Naive thymus-derived CD4-positive, alpha-beta T cell (primary cell): Measurements from ENCODE around the gene TXNRD2. TPM values are rescaled to one million over a fixed set of nuclear protein-coding genes. Genes with fewer than 3 reads are reported as not detected.

Source experiments
- ATAC-seq: fragments of 150-1000 bp; cut with Tn5 transposase; 2 replicates; pipeline ENCODE4 v1.10.0; 2021; ENCODE audit warnings: mild to moderate bottlenecking, moderate library complexity
- CTCF ChIA-PET: fragments of 350-600 bp; sonication (Branson Sonifier 250); formaldehyde crosslinking; loops from one replicate; lab custom pipeline; 2021; ENCODE audit warnings: antibody characterized with exemption; lab: Charles Lee
- POLR2A ChIA-PET: fragments of 350-600 bp; sonication (Branson Sonifier 250); formaldehyde crosslinking; loops from one replicate; lab custom pipeline; 2021; ENCODE audit warnings: antibody characterized with exemption, inconsistent platforms; lab: Charles Lee
- DNase-seq, 9 donors: peaks; one replicate each; pipeline versions ENCODE4 v3.0.0 to v3.0.0-alpha.2; 2020 to 2022; ENCODE audit warnings: mixed read lengths in 1 of 9
- H3K27ac ChIP-seq: one replicate; pipeline ENCODE4 v1.7.0; 2013; ENCODE audit warnings: mild to moderate bottlenecking, low read depth, low read length, moderate library complexity
- H3K27me3 ChIP-seq, 2 donors: one replicate each; pipeline ENCODE4 v1.7.0; 2013; ENCODE audit warnings: low read length in 2 of 2, mild to moderate bottlenecking in 2 of 2, moderate library complexity in 2 of 2; ENCODE audit not compliant: control insufficient read depth in 2 of 2, insufficient read depth in 2 of 2
- H3K36me3 ChIP-seq, 3 experiments: 1 replicate in 2 of 3; 2 replicates in 1 of 3; pipeline ENCODE4 v1.7.0; 2013; ENCODE audit warnings: low read length in 3 of 3, mild to moderate bottlenecking in 3 of 3, moderate library complexity in 1 of 3; ENCODE audit not compliant: insufficient read depth in 3 of 3, control insufficient read depth in 2 of 3
- H3K4me1 ChIP-seq, 2 donors: one replicate each; pipeline ENCODE4 v1.7.0; 2013; ENCODE audit warnings: low read length in 2 of 2, mild to moderate bottlenecking in 2 of 2, moderate library complexity in 1 of 2; ENCODE audit not compliant: control insufficient read depth in 2 of 2, insufficient read depth in 2 of 2
- H3K4me3 ChIP-seq: 2 replicates; pipeline ENCODE4 v1.7.0; 2013; ENCODE audit warnings: mild to moderate bottlenecking, low read length
- H3K9me3 ChIP-seq, 3 experiments: 1 replicate in 2 of 3; 2 replicates in 1 of 3; pipeline ENCODE4 v1.7.0; 2013; ENCODE audit warnings: low read length in 3 of 3; ENCODE audit not compliant: control insufficient read depth in 2 of 3
- H3K27ac Mint-ChIP-seq, 9 donors: one replicate each; pipeline ENCODE4 v1.8.0; 2020 to 2022; ENCODE audit warnings: mixed read lengths in 9 of 9, mild to moderate bottlenecking in 8 of 9, moderate library complexity in 5 of 9, inconsistent platforms in 2 of 9
- H3K27me3 Mint-ChIP-seq, 5 donors: one replicate each; pipeline ENCODE4 v1.8.0; 2021 to 2022; ENCODE audit warnings: mixed read lengths in 5 of 5, mild to moderate bottlenecking in 1 of 5
- H3K36me3 Mint-ChIP-seq, 5 donors: one replicate each; pipeline ENCODE4 v1.8.0; 2020 to 2022; ENCODE audit warnings: mixed read lengths in 5 of 5, mild to moderate bottlenecking in 3 of 5, inconsistent platforms in 1 of 5
- H3K4me1 Mint-ChIP-seq, 7 donors: one replicate each; pipeline ENCODE4 v1.8.0; 2020 to 2022; ENCODE audit warnings: mixed read lengths in 7 of 7, mild to moderate bottlenecking in 3 of 7, inconsistent platforms in 1 of 7
- H3K4me3 Mint-ChIP-seq, 10 donors: one replicate each; pipeline ENCODE4 v1.8.0; 2020 to 2022; ENCODE audit warnings: mild to moderate bottlenecking in 10 of 10, mixed read lengths in 10 of 10, moderate library complexity in 6 of 10, inconsistent platforms in 2 of 10
- H3K9me3 Mint-ChIP-seq, 11 donors: one replicate each; pipeline ENCODE4 v1.8.0; 2020 to 2022; ENCODE audit warnings: mixed read lengths in 11 of 11, mild to moderate bottlenecking in 4 of 11, inconsistent platforms in 1 of 11, moderate library complexity in 1 of 11
- intact Hi-C, 2 donors: fragments of 100-400 bp; cut with micrococcal nuclease; formaldehyde crosslinking; loops; one replicate each; pipeline ENCODE4 v1.15.1; 2023
- polyA plus RNA-seq, 2 donors: library from polyadenylated mRNA; unstranded; fragments of 300-500 nt; fragmentation: Illumina TruSeq; gene quantifications; one replicate each; pipeline ENCODE4 v1.2.3, GENCODE V29; 2021
- total RNA-seq, 6 experiments: library from RNA in 5 of 6; stranded (reverse) in 5 of 6; gene quantifications; 1 replicate in 5 of 6; 2 replicates in 1 of 6; pipeline ENCODE4 v1.2.3 and lab custom pipeline; 2021 to 2026

TXNRD2 gene
- total and polyA plus RNA-seq, 7 experiments from 2014 or later, result 14.0 to 39.0 (median 26.1) TPM

DNA sequence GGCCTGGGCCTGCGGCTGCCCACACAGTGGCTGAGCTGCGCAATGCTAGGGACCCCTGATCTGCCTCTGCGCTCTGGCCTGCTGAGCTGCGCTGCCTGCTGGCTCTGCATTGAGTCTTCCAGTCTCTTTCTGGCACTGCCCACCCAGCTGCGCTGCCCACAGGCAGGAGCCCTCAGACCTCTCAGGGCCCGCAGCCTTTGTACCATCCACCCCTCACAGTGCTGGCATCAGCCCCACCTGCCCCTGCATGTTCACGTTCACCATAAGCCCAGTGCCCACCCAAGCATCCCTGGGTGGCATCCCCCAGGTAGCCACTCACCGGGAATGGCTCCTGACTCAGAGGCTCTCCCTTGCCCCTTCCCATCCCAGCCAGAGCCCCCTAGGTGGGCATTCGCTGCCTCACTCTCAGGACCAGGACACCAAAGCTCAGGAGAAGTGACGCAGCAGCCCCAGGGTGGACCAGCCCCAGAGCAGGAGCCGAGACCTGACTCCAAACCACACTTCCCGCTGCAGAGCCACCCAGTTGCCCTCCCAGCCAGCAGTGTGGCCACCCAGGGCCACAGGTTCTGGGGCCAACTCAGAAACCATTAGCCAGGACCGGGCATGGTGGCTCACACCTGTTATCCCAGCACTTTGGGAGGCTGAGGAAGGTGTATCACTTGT lies 21.8 kb downstream of the TXNRD2 start:
- no peaks in the 10 kb centered on the region for H3K9me3 Mint-ChIP-seq
- H3K36me3 Mint-ChIP-seq, result peaks cover 0 to 31% (median 12%) of the 10 kb centered on the region in 5 donors
- no peak overlapping the region for H3K27ac Mint-ChIP-seq
- DNase-seq (no peak), ATAC-seq (no peak)
- Histone ChIP-seq H3K4me3 (no peak overlapping the region), H3K36me3 (peaks cover 0 to 44% (median 4%) of the 10 kb centered on the region in 3 experiments), H3K4me1 (no peaks in the 10 kb centered on the region), H3K27ac (no peak overlapping the region), H3K9me3 (no peaks in the 10 kb centered on the region), H3K27me3 (no peaks in the 10 kb centered on the region)
- H3K27me3 Mint-ChIP-seq, result no peaks in the 10 kb centered on the region
- POLR2A ChIA-PET, result no interaction called here
- intact Hi-C loops, result no loop called here
- H3K4me1 Mint-ChIP-seq, result peaks cover 0 to 8% (median 4%) of the 10 kb centered on the region in 7 donors
- no peak overlapping the region for H3K4me3 Mint-ChIP-seq
- CTCF ChIA-PET, result interaction anchor here (1.1 kb wide), 1 partner anchor 189 kb away, joined by 4 read pairs; no protein-coding TSS in a partner anchor

DNA sequence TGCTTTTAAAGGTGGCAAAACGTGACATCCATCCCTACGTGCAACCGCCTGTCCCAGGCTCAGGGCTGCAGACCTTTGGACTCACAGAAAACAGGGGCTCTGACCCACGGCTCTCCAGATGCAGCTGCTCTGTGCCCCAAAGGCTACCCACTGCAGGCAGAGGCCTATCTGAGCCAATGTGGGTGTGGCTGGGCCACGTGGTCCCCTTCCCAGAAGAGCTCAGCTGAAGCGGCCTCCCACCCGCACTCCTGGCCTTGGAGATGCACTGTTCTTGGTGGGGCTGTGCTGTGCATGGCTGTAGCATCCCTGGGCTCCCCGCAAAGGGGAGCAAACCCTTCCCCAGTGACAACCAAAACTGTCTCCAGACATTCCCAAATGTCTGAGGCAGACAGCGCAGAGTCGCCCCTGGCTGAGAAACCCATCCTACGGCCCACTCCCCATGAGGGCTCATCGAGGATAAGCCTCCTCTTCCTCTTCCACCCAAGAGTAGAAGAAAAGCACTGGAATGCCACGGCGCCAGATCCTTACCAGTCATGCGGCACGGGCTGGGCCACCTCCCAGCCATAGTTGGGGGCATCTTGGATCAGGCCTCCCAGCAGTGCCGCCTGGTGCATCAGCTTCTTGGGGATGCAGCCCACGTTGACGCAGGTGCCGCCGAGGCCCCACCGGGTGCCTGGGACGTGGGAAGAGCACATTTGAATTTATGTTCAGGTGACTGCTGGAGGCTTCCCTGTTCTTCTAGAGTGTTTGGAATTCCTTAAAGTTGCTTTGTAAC lies 23.1 kb downstream of the TXNRD2 start:
- intact Hi-C loops, result no loop called here
- Mint-ChIP-seq H3K27me3 (no peaks in the 10 kb centered on the region), H3K4me3 (no peak overlapping the region), H3K27ac (no peak overlapping the region), H3K4me1 (peaks cover 0 to 7% (median 4%) of the 10 kb centered on the region in 7 donors), H3K9me3 (peaks cover 0 to 6% (median 0%) of the 10 kb centered on the region in 11 donors), H3K36me3 (peaks cover 10 to 39% (median 22%) of the 10 kb centered on the region in 5 donors)
- Histone ChIP-seq H3K4me3 (no peak overlapping the region), H3K9me3 (no peaks in the 10 kb centered on the region), H3K36me3 (peaks cover 0 to 57% (median 4%) of the 10 kb centered on the region in 3 experiments), H3K27ac (no peak overlapping the region), H3K4me1 (no peaks in the 10 kb centered on the region), H3K27me3 (no peaks in the 10 kb centered on the region)
- ChIA-PET CTCF (no interaction called here), POLR2A (no interaction called here)
- no peak for DNase-seq
- ATAC-seq, result no peak

DNA sequence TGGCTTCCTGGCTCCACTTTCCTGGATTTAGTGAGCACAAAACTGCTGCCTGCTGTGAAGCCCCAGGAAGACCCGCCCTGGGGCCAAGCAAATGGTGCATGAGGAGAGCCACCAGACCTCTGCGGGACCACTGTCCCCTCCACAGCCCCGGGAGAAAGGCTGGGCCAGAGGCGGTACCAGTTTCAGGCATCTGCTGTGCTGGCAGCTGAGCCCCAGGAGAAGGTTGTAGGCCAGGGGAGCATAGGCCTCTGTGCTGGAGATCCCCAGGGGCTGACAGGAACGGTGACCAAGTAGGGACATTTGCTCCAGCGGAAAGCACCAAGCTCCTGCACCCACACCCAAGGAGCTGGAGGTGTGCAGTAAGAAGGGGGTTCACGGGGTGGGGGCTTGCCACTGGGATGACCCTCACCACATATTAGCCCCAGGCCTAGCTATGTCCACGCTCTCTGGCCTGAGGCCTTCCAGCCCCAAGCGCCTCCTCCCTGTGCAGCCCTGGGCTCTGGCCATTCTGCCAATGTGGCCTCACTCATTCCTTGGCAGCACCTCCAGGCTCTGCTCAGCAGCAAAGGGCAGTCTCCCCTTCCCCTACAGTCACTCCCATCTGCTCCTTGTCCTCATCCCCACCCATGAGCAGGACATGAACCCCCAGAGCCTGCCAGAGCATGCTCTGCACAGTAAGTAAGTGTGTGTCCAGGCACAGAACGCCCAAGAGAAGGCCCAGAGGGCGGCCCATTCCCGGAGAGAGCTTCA lies 24.1 kb downstream of the TXNRD2 start:
- H3K4me3 Mint-ChIP-seq, result no peak overlapping the region
- CTCF ChIA-PET, result interaction anchor here (0.6 kb wide), 1 partner anchor 73 kb away, joined by 3 read pairs; no protein-coding TSS in a partner anchor

DNA sequence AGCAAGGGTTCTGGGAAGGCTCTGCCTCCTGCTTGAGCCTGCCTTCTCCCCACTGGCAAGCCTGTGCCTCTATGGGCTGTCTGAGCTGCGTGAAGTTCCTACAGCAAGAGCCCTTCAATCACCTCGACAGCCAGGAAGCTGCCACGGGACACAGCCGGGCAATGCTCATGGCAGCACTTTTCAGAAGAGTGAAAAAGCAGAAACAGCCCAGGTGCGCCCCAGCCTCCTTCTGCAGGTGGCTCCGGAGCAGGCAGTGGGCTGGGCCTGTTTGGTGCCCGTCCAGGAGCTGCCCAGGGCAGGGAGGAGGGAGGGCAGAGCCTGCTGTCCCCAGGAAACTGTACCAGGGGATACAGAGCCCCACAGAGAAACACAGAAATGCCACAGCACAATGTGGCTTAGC lies 24.7 kb downstream of the TXNRD2 start:
- CTCF ChIA-PET, result interaction anchor here (0.6 to 1.5 kb wide), 2 partner anchors 72 to 187 kb away, joined by 3 to 6 read pairs; no protein-coding TSS in a partner anchor

More for the DNA sequence above, 24.1 kb downstream of the TXNRD2 start:
- DNase-seq (no peak), ATAC-seq (no peak)
- POLR2A ChIA-PET, result no interaction called here
- Mint-ChIP-seq H3K27ac (no peak overlapping the region), H3K36me3 (peaks cover 14 to 44% (median 27%) of the 10 kb centered on the region in 5 donors), H3K4me1 (peaks cover 0 to 7% (median 3%) of the 10 kb centered on the region in 7 donors), H3K9me3 (peaks cover 0 to 7% (median 0%) of the 10 kb centered on the region in 11 donors), H3K27me3 (no peaks in the 10 kb centered on the region)
- Histone ChIP-seq H3K27ac (no peak overlapping the region), H3K27me3 (no peaks in the 10 kb centered on the region), H3K36me3 (peaks cover 0 to 67% (median 4%) of the 10 kb centered on the region in 3 experiments), H3K4me3 (no peak overlapping the region), H3K9me3 (no peaks in the 10 kb centered on the region), H3K4me1 (no peaks in the 10 kb centered on the region)
- intact Hi-C loops, result no loop called here

DNA sequence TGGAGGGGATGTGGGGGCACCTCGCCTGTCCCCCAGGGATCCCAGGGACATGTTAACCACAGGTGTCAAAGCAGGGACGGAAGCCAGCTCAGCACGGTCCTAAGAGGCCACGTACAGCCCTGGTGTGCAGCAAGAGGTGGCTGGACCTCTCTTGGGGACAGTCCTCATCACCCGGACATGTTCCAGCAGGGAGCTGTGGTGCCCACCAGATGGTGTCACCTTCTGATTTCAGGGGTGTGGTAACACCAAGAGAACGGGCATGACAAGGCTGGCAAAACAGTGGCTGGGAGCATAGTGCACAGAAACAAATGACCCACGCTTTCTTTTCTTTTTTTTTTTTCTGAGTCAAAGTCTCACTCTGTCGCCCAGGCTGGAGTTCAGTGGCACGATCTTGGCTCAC lies 25.6 kb downstream of the TXNRD2 start:
- POLR2A ChIA-PET, result no interaction called here
- H3K27ac Mint-ChIP-seq, result peak overlapping the region in 2 of 9 donors; percentile 51 to 59
- no peak overlapping the region for H3K4me3 Mint-ChIP-seq
- no peaks in the 10 kb centered on the region for H3K27me3 Mint-ChIP-seq
- Histone ChIP-seq H3K27ac (no peak overlapping the region), H3K4me3 (no peak overlapping the region), H3K36me3 (peaks cover 0 to 76% (median 4%) of the 10 kb centered on the region in 3 experiments), H3K9me3 (no peaks in the 10 kb centered on the region), H3K27me3 (no peaks in the 10 kb centered on the region), H3K4me1 (no peaks in the 10 kb centered on the region)
- intact Hi-C loops, result no loop called here
- H3K9me3 Mint-ChIP-seq, result peaks cover 0 to 7% (median 0%) of the 10 kb centered on the region in 11 donors
- H3K4me1 Mint-ChIP-seq, result peaks cover 0 to 7% (median 0%) of the 10 kb centered on the region in 7 donors
- CTCF ChIA-PET, result interaction anchor here (1.5 kb wide), 1 partner anchor 186 kb away, joined by 6 read pairs; no protein-coding TSS in a partner anchor
- DNase-seq, result no peak
- no peak for ATAC-seq
- H3K36me3 Mint-ChIP-seq, result peaks cover 14 to 42% (median 27%) of the 10 kb centered on the region in 5 donors

More for the DNA sequence above, 24.7 kb downstream of the TXNRD2 start:
- ATAC-seq, result no peak
- H3K27me3 Mint-ChIP-seq, result no peaks in the 10 kb centered on the region
- Histone ChIP-seq H3K27me3 (no peaks in the 10 kb centered on the region), H3K27ac (no peak overlapping the region), H3K4me1 (no peaks in the 10 kb centered on the region), H3K4me3 (no peak overlapping the region), H3K36me3 (peaks cover 0 to 72% (median 4%) of the 10 kb centered on the region in 3 experiments), H3K9me3 (no peaks in the 10 kb centered on the region)
- intact Hi-C loops, result no loop called here
- H3K36me3 Mint-ChIP-seq, result peaks cover 14 to 43% (median 27%) of the 10 kb centered on the region in 5 donors
- H3K4me1 Mint-ChIP-seq, result peaks cover 0 to 7% (median 3%) of the 10 kb centered on the region in 7 donors
- no peak for DNase-seq
- peaks cover 0 to 7% (median 0%) of the 10 kb centered on the region in 11 donors for H3K9me3 Mint-ChIP-seq
- POLR2A ChIA-PET, result no interaction called here
- no peak overlapping the region for H3K27ac Mint-ChIP-seq
- no peak overlapping the region for H3K4me3 Mint-ChIP-seq

DNA sequence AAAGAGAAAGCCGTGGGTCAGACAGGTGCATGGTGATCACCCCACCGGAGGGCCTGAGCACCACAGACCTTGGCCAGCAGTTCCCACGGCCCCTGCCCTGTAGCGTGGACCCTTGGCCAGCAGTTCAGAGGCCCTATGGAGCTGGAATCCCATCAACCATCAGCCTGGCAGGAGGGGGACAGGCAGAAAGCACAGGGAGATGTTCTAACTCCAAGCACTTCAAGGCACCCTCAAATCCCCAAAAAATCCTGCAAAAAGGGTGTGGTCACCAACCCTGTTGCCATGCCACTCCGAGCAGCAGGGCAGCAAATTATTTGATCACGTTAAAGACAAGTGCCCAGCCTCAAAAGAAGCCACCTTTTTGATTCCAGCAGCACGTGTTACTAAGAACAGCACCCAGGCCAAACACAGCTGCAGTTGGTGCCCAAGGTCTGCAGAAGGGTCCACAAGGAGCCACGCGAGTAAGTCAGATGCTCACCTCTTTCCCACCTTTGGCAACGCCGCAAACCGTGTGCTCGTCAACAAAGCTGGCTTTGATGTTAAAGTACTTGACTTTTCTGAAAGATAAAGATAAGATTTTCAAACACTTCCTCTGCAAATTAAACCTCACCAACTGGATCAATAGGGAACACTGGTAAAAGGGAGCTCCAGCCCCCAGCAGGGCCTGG lies 26.2 kb downstream of the TXNRD2 start:
- DNase-seq (no peak), ATAC-seq (no peak)
- ChIA-PET CTCF (interaction anchor here (1.5 kb wide), 1 partner anchor 185 kb away, joined by 6 read pairs; no protein-coding TSS in a partner anchor), POLR2A (no interaction called here)
- H3K27ac ChIP-seq, result no peak overlapping the region
- peaks cover 0 to 76% (median 4%) of the 10 kb centered on the region in 3 experiments for H3K36me3 ChIP-seq
- no peaks in the 10 kb centered on the region for H3K9me3 ChIP-seq
- H3K27me3 ChIP-seq, result no peaks in the 10 kb centered on the region
- Mint-ChIP-seq H3K9me3 (peaks cover 0 to 7% (median 0%) of the 10 kb centered on the region in 11 donors), H3K27me3 (no peaks in the 10 kb centered on the region), H3K4me1 (peaks cover 0 to 7% (median 0%) of the 10 kb centered on the region in 7 donors), H3K4me3 (no peak overlapping the region), H3K36me3 (peaks cover 14 to 42% (median 27%) of the 10 kb centered on the region in 5 donors), H3K27ac (peak overlapping the region in 3 of 9 donors; percentile 51 to 78 (median 59))
- H3K4me3 ChIP-seq, result no peak overlapping the region
- intact Hi-C loops, result no loop called here
- H3K4me1 ChIP-seq, result no peaks in the 10 kb centered on the region
